Neural progenitor cell (in vitro differentiated cells): Measurements from ENCODE around the gene TNFAIP6. TPM values are rescaled to one million over a fixed set of nuclear protein-coding genes. Genes with fewer than 3 reads are reported as not detected.

Experiments used
- DNase-seq: peaks from one replicate; pipeline ENCODE4 v3.0.0-alpha.2; 2016; ENCODE audit warnings: low spot score
- H2AFZ ChIP-seq: fragments of 200-600 bp; sonication (generic); replicated peaks from 2 replicates; pipeline ENCODE4 v1.6.1; 2016; ENCODE audit warnings: antibody characterized with exemption
- H3F3A ChIP-seq: fragments of 200-600 bp; sonication (generic); 2 replicates; pipeline ENCODE4 v1.6.1; 2016; ENCODE audit warnings: antibody characterized with exemption, low read depth
- H3K27ac ChIP-seq: fragments of 200-600 bp; sonication (generic); 2 replicates; pipeline ENCODE4 v1.5.1; 2016; ENCODE audit warnings: mild to moderate bottlenecking
- H3K27me3 ChIP-seq: fragments of 200-600 bp; sonication (generic); 2 replicates; pipeline ENCODE4 v1.6.1; 2016; ENCODE audit warnings: mild to moderate bottlenecking, moderate library complexity
- H3K36me3 ChIP-seq: fragments of 200-600 bp; sonication (generic); 2 replicates; pipeline ENCODE4 v1.5.1; 2016
- H3K4me1 ChIP-seq: fragments of 200-600 bp; sonication (generic); 2 replicates; pipeline ENCODE4 v1.6.1; 2016; ENCODE audit warnings: mixed run types
- H3K4me2 ChIP-seq: fragments of 200-600 bp; sonication (generic); 2 replicates; pipeline ENCODE4 v1.6.1; 2016
- H3K4me3 ChIP-seq: fragments of 200-600 bp; sonication (generic); 2 replicates; pipeline ENCODE4 v1.5.1; 2016
- H3K79me2 ChIP-seq: fragments of 200-600 bp; sonication (generic); 2 replicates; pipeline ENCODE4 v1.6.1; 2016; ENCODE audit warnings: low read depth
- H3K9ac ChIP-seq: fragments of 200-600 bp; sonication (generic); 2 replicates; pipeline ENCODE4 v1.6.1; 2016
- H3K9me3 ChIP-seq: fragments of 200-600 bp; sonication (generic); 2 replicates; pipeline ENCODE4 v1.5.1; 2016; ENCODE audit warnings: low read depth
- H4K20me1 ChIP-seq: fragments of 200-600 bp; sonication (generic); 2 replicates; pipeline ENCODE4 v1.6.1; 2016; ENCODE audit warnings: low read depth
- H3K27ac Mint-ChIP-seq: 3 replicates; pipeline ENCODE4 v1.8.0; 2021; ENCODE audit warnings: mixed read lengths
- H3K27me3 Mint-ChIP-seq: 2 replicates; pipeline ENCODE4 v1.8.0; 2022; ENCODE audit warnings: low read depth, mild to moderate bottlenecking, inconsistent platforms, moderate library complexity, mixed read lengths; ENCODE audit not compliant: insufficient read depth
- H3K36me3 Mint-ChIP-seq: 3 replicates; pipeline ENCODE4 v1.8.0; 2021; ENCODE audit warnings: mixed read lengths
- H3K4me1 Mint-ChIP-seq: 3 replicates; pipeline ENCODE4 v1.8.0; 2021; ENCODE audit warnings: mixed read lengths
- H3K4me3 Mint-ChIP-seq: 3 replicates; pipeline ENCODE4 v1.8.0; 2021; ENCODE audit warnings: mild to moderate bottlenecking, moderate library complexity, mixed read lengths
- H3K9me3 Mint-ChIP-seq: 3 replicates; pipeline ENCODE4 v1.8.0; 2020; ENCODE audit warnings: mixed read lengths
- EZH2 ChIP-seq: fragments of 200-600 bp; sonication (generic); IDR thresholded peaks from 2 replicates; pipeline ENCODE4 v1.6.1; 2017; ENCODE audit warnings: antibody characterized with exemption, mild to moderate bottlenecking, moderate library complexity
- EZH2phosphoT487 ChIP-seq: fragments of 200-600 bp; sonication (generic); IDR thresholded peaks from 2 replicates; pipeline ENCODE4 v1.6.1; 2017; ENCODE audit warnings: antibody characterized with exemption
- total RNA-seq: library from RNA; depleted of rRNA; stranded (reverse); fragments of >200 nt; gene quantifications from 2 replicates; pipeline ENCODE4 v1.2.3, GENCODE V29; 2015; ENCODE audit warnings: low replicate concordance
- TF ChIP-seq, protein P1 (sequence below): fragments of 200-600 bp; sonication (generic); IDR thresholded peaks from 2 replicates; pipeline ENCODE4 v1.5.1; 2017; ENCODE audit warnings: antibody characterized with exemption, mild to moderate bottlenecking

TNFAIP6 gene
- total RNA-seq, 1 donor from 2014 or later = 0.22 TPM

DNA sequence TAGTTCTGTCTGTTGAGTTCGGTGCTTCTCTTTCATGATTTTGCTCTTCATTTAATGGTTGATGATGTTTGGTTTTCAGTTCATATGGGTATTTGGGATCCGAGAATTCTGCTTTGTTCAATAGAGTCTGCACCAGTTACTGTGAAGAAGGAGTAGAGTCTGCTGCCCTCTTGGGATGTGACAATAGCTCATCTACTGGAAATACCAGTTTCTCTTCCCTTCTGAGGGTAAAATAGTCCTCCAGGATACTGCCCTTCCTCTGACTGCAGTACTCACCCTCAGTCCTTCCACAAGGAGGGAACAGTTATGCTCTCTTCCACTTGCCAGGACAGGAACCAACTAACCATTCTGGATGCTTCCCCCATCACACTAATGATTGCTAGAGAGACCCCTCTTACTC is 12.5 kb upstream of the TNFAIP6 start:
- peaks cover 6% of the 10 kb centered on the region for H3K9me3 Mint-ChIP-seq
- DNase-seq = no peak
- H3K27ac ChIP-seq = no peak overlapping the region
- no peak for TF ChIP-seq EZH2phosphoT487
- TF ChIP-seq, protein P1, sequence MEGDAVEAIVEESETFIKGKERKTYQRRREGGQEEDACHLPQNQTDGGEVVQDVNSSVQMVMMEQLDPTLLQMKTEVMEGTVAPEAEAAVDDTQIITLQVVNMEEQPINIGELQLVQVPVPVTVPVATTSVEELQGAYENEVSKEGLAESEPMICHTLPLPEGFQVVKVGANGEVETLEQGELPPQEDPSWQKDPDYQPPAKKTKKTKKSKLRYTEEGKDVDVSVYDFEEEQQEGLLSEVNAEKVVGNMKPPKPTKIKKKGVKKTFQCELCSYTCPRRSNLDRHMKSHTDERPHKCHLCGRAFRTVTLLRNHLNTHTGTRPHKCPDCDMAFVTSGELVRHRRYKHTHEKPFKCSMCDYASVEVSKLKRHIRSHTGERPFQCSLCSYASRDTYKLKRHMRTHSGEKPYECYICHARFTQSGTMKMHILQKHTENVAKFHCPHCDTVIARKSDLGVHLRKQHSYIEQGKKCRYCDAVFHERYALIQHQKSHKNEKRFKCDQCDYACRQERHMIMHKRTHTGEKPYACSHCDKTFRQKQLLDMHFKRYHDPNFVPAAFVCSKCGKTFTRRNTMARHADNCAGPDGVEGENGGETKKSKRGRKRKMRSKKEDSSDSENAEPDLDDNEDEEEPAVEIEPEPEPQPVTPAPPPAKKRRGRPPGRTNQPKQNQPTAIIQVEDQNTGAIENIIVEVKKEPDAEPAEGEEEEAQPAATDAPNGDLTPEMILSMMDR = no peak
- TF ChIP-seq EZH2 = no peak
- no peak overlapping the region for H3K9ac ChIP-seq
- no peaks in the 10 kb centered on the region for H3K79me2 ChIP-seq
- no peaks in the 10 kb centered on the region for H3K27me3 ChIP-seq
- no peak overlapping the region for H2AFZ ChIP-seq
- no peaks in the 10 kb centered on the region for H3K36me3 ChIP-seq
- no peak overlapping the region for H3K27ac Mint-ChIP-seq
- H3K4me2 ChIP-seq = no peak overlapping the region
- peaks cover 9% of the 10 kb centered on the region for H3K4me1 Mint-ChIP-seq
- no peak overlapping the region for H3K4me3 Mint-ChIP-seq
- H3K9me3 ChIP-seq = no peaks in the 10 kb centered on the region
- peaks cover 5% of the 10 kb centered on the region for H3K27me3 Mint-ChIP-seq
- no peak overlapping the region for H3K4me3 ChIP-seq
- H3K36me3 Mint-ChIP-seq = no peaks in the 10 kb centered on the region
- H3F3A ChIP-seq = peaks cover 2% of the 10 kb centered on the region
- peaks cover under 1% of the 10 kb centered on the region for H3K4me1 ChIP-seq
- H4K20me1 ChIP-seq = no peaks in the 10 kb centered on the region

DNA sequence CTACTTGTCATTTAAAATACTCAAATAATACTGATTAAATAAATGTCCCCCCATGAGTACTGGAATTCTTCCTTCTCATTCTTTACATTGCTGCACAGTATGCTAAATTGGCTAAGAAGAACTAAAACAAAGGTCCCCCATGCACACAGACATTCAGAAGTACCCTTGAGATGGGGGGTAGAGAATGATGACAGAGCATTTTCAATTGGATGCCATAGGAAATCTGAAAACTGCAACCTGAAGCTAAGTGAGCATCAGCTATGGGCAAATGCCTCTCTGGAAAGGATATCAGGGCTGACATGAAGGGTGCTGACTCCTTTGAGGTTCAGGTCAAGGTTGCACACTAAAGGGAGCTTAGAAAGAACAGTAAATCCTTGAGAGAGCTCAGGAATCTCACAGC is 10.1 kb upstream of the TNFAIP6 start:
- no peak for DNase-seq
- H3K36me3 Mint-ChIP-seq = no peaks in the 10 kb centered on the region
- Histone ChIP-seq H3K27me3 (no peaks in the 10 kb centered on the region), H3K4me3 (no peak overlapping the region), H3K79me2 (no peaks in the 10 kb centered on the region), H3F3A (no peaks in the 10 kb centered on the region), H3K4me1 (no peaks in the 10 kb centered on the region), H3K27ac (no peak overlapping the region), H3K9ac (no peak overlapping the region), H3K9me3 (no peaks in the 10 kb centered on the region), H4K20me1 (no peaks in the 10 kb centered on the region), H3K4me2 (no peak overlapping the region), H2AFZ (no peak overlapping the region), H3K36me3 (no peaks in the 10 kb centered on the region)
- H3K27ac Mint-ChIP-seq = no peak overlapping the region
- H3K27me3 Mint-ChIP-seq = no peaks in the 10 kb centered on the region
- TF ChIP-seq, protein P1 = no peak
- TF ChIP-seq EZH2 (no peak), EZH2phosphoT487 (no peak)
- H3K9me3 Mint-ChIP-seq = no peaks in the 10 kb centered on the region
- H3K4me1 Mint-ChIP-seq = peaks cover 9% of the 10 kb centered on the region
- H3K4me3 Mint-ChIP-seq = no peak overlapping the region

DNA sequence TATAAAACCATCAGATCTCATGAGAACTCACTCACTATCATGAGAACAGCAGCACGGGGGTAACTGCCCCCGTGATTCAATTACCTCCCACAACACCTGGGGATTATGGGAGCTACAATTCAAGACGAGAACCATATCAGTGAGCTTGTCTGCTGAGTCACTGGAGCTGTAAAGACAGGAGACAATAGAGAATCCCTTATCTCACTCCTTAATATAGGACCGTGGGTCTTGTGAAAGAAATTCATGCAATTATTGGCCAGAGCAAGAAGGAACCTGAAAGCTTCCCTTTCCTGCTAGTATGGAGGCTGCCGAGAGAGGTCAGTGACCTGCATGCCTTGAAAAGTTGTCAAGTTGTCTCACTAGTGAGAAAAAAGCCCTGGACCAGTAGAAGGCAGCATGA is 9.5 kb upstream of the TNFAIP6 start:
- H4K20me1 ChIP-seq = no peaks in the 10 kb centered on the region
- H3K79me2 ChIP-seq = no peaks in the 10 kb centered on the region
- no peaks in the 10 kb centered on the region for H3K4me1 ChIP-seq
- Mint-ChIP-seq H3K4me1 (peaks cover 9% of the 10 kb centered on the region), H3K36me3 (no peaks in the 10 kb centered on the region), H3K27me3 (no peaks in the 10 kb centered on the region), H3K9me3 (no peaks in the 10 kb centered on the region), H3K4me3 (no peak overlapping the region), H3K27ac (no peak overlapping the region)
- H3K27ac ChIP-seq = no peak overlapping the region
- H2AFZ ChIP-seq = no peak overlapping the region
- no peak for DNase-seq
- no peak for TF ChIP-seq EZH2phosphoT487
- TF ChIP-seq, protein P1 = no peak
- TF ChIP-seq EZH2 = no peak
- H3K4me2 ChIP-seq = no peak overlapping the region
- H3F3A ChIP-seq = no peaks in the 10 kb centered on the region
- no peaks in the 10 kb centered on the region for H3K9me3 ChIP-seq
- no peaks in the 10 kb centered on the region for H3K36me3 ChIP-seq
- H3K4me3 ChIP-seq = no peak overlapping the region
- no peaks in the 10 kb centered on the region for H3K27me3 ChIP-seq
- no peak overlapping the region for H3K9ac ChIP-seq
